ENCODE measurements around the gene PSMD7.

Gene PSMD7

GRCh38 chr16:74280448-74280847 lies 16.2 kb upstream of the PSMD7 start:
- ATAC-seq (no peak), DNase-seq (no peak)
- Mint-ChIP-seq H3K4me3 (no peak overlapping the region), H3K27me3 (peaks cover 2% of the 10 kb centered on the region), H3K27ac (no peak overlapping the region), H3K4me1 (no peaks in the 10 kb centered on the region), H3K36me3 (ENCODE audit: low read depth) (peaks cover 6% of the 10 kb centered on the region), H3K9me3 (peaks cover 6% of the 10 kb centered on the region)

GRCh38 chr16:74281300-74281699 lies 15.3 kb upstream of the PSMD7 start:
- ATAC-seq (no peak), DNase-seq (no peak)
- Mint-ChIP-seq H3K27me3 (peaks cover 2% of the 10 kb centered on the region), H3K9me3 (peaks cover 6% of the 10 kb centered on the region), H3K27ac (no peak overlapping the region), H3K4me3 (no peak overlapping the region), H3K4me1 (no peaks in the 10 kb centered on the region), H3K36me3 (ENCODE audit: low read depth) (peaks cover 6% of the 10 kb centered on the region)

GRCh38 chr16:74283716-74284115 lies 12.9 kb upstream of the PSMD7 start:
- Mint-ChIP-seq H3K27ac (no peak overlapping the region), H3K27me3 (no peaks in the 10 kb centered on the region), H3K9me3 (peaks cover 6% of the 10 kb centered on the region), H3K4me3 (no peak overlapping the region), H3K36me3 (ENCODE audit: low read depth) (peaks cover 6% of the 10 kb centered on the region), H3K4me1 (no peaks in the 10 kb centered on the region)
- DNase-seq, result no peak
- ATAC-seq, result no peak

DNA sequence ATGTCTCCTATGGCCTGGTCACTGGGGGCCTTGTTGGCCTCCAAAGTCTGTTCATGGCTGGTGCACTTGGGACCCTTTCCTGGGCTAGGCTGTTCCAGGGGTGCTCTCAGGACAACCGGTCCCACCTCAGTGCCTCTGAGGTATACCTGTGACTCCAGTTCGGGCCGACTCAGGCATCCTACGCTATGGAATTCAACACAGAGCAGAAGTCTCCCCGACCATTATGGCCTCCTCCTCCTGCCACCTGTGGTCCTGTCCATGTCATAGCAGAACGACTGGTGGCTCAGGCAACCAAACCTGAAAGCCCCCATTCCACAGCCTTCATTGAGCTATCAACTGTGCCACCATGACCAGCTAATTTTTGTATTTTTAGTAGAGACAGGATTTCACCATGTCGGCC lies 8.5 kb upstream of the PSMD7 start:
- ATAC-seq (no peak), DNase-seq (no peak)
- Mint-ChIP-seq H3K9me3 (peaks cover 11% of the 10 kb centered on the region), H3K36me3 (ENCODE audit: low read depth) (peaks cover 10% of the 10 kb centered on the region), H3K4me3 (no peak overlapping the region), H3K4me1 (no peaks in the 10 kb centered on the region), H3K27ac (no peak overlapping the region), H3K27me3 (no peaks in the 10 kb centered on the region)

GRCh38 chr16:74290356-74290755 lies 6.3 kb upstream of the PSMD7 start:
- ATAC-seq (no peak), DNase-seq (no peak)
- Mint-ChIP-seq H3K36me3 (ENCODE audit: low read depth) (peaks cover 12% of the 10 kb centered on the region), H3K27me3 (no peaks in the 10 kb centered on the region), H3K4me1 (peaks cover 5% of the 10 kb centered on the region), H3K27ac (no peak overlapping the region), H3K9me3 (peaks cover 11% of the 10 kb centered on the region), H3K4me3 (no peak overlapping the region)

DNA sequence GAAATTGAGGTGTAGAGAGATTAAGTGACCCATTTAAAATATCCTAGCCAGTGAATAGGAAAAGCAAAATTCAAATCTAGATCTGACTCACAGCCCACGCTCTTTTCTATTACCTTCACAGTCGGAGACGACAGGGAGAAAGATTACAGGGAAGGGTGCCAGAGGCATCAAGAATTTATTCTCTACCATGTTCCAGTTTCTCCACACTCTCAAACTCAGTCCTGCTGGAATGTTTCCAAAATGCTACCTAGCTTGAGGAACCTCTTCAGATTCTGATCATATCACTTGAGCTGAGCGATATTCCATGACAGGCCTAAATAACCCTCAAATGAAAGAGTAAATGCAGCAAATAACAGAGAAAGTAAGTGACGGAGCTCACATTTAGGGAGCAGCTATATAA lies 5.4 kb upstream of the PSMD7 start:
- Mint-ChIP-seq H3K9me3 (peaks cover 11% of the 10 kb centered on the region), H3K4me1 (peaks cover 12% of the 10 kb centered on the region), H3K27me3 (no peaks in the 10 kb centered on the region), H3K4me3 (no peak overlapping the region), H3K36me3 (ENCODE audit: low read depth) (peaks cover 12% of the 10 kb centered on the region), H3K27ac (no peak overlapping the region)
- ATAC-seq (no peak), DNase-seq (no peak)

DNA sequence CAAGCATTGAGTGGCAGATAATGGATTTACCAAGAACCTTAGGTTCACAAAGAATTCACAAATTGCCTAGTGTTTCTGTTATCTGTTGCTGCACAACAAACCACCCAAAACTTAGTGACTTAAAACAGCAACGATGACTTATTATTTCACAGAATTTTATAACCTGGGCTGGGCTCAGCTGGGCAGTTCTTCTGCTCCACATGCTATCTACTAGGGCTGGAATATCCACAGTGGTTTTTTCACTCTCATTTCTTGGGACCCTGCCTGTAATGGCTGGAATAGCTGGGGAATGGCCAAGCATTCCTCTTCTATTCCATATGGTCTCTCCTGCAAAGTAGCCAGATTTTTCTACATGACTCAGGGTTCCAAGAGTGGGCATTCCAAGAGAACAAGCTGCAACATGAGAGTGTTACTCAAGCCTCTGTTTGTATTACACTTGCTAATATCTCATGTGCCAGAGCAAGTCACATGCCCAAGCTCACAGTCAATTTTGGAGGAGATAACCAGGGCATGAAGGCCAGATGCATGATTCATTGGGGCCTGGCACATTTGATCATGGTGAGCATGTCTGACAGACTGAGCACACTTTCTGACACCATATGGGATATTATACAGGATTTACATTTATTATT lies 4.9 kb upstream of the PSMD7 start:
- Mint-ChIP-seq H3K9me3 (peaks cover 11% of the 10 kb centered on the region), H3K27me3 (no peaks in the 10 kb centered on the region), H3K4me1 (peaks cover 14% of the 10 kb centered on the region), H3K27ac (no peak overlapping the region), H3K4me3 (no peak overlapping the region), H3K36me3 (ENCODE audit: low read depth) (peaks cover 13% of the 10 kb centered on the region)
- ATAC-seq (no peak), DNase-seq (no peak)

DNA sequence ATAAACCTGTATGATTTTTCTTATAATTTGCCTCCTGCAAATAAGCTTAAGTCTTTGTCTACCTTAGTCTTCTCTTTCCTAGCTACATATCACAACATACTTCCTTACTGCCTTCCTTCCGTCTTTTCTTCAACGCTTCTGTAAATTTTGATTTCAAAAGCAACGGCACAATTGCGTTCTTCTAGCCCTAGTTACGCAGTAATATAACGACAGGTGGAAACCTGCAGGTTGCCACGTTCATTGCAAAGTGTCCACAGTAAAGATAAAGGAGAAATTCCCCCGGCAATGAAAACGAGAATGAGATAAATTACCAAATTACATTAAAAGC lies 546 bp upstream of the PSMD7 start:
- Mint-ChIP-seq H3K4me1 (peaks cover 40% of the 10 kb centered on the region), H3K27me3 (no peaks in the 10 kb centered on the region)

DNA sequence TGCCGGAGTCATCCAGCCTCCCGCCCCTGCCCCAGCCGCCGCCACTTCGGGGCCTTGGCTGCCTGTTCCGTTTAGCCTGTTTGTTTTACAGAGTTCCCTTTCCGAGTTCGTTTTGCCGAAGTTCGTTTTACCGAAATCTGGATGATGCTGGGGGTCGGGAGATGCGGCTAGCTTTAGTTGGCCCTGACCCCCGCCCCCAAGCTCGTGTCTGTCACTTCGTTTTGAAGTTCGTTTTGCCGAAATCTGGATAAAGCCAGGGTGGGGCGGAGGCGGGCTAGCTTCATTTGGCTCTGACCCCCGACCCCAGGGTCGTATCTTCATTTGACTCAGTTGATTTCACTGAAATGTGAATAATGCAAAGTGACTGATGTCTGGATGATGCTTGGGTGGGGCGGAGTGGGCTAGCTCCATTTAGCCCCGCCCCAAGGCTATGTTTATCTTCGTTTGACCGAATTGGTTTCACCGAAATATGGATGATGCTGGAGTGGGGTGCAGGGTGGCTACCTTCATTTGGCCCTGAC lies 591 bp downstream of the PSMD7 start:
- Mint-ChIP-seq H3K36me3 (ENCODE audit: low read depth) (peaks cover 49% of the 10 kb centered on the region), H3K4me3 (peak overlapping the region; percentile 94), H3K27me3 (no peaks in the 10 kb centered on the region), H3K27ac (peak overlapping the region; percentile 98), H3K9me3 (no peaks in the 10 kb centered on the region), H3K4me1 (peaks cover 40% of the 10 kb centered on the region)
- DNase-seq (peak; percentile 54), ATAC-seq (peak; percentile 34)

More for the DNA sequence above, 546 bp upstream of the PSMD7 start:
- Mint-ChIP-seq H3K9me3 (peaks cover 9% of the 10 kb centered on the region), H3K4me3 (peak overlapping the region; percentile 94), H3K27ac (peak overlapping the region; percentile 98), H3K36me3 (ENCODE audit: low read depth) (peaks cover 46% of the 10 kb centered on the region)
- no peak for DNase-seq
- peak; percentile 1 for ATAC-seq

- Mint-ChIP-seq H3K36me3 (ENCODE audit: low read depth) (peaks cover 56% of the 10 kb centered on the region), H3K4me1 (peaks cover 40% of the 10 kb centered on the region), H3K27me3 (no peaks in the 10 kb centered on the region), H3K9me3 (no peaks in the 10 kb centered on the region), H3K4me3 (peak overlapping the region; percentile 94), H3K27ac (peak overlapping the region; percentile 98)
- DNase-seq (no peak), ATAC-seq (no peak)
Measured at GRCh38 chr16:74298104-74298503, 1.5 kb downstream of the PSMD7 start.

DNA sequence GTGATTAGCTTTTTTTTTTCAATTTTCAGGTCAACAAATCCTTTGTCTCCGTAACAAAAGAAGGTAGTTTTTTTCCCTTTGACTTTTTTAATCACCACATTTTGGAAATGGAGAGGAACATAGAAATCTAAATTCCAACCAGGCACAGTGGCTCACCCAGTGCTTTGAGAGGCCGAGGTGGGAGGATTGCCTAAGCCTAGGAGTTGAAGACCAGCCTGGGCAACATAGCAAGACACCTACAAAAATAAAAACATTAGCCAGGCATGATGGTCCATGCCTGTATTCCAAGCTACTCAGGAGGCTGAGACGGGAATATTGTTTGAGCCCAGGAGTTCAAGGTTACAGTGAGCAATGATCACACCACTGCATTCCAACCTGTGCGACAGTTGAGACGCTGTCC lies 5.7 kb downstream of the PSMD7 start:
- Mint-ChIP-seq H3K4me1 (peaks cover 29% of the 10 kb centered on the region), H3K9me3 (no peaks in the 10 kb centered on the region), H3K27ac (no peak overlapping the region), H3K27me3 (no peaks in the 10 kb centered on the region), H3K36me3 (ENCODE audit: low read depth) (peaks cover 81% of the 10 kb centered on the region), H3K4me3 (no peak overlapping the region)
- no peak for ATAC-seq
- DNase-seq, result no peak

- peaks cover 12% of the 10 kb centered on the region for H3K4me1 Mint-ChIP-seq
- H3K27me3 Mint-ChIP-seq, result no peaks in the 10 kb centered on the region
- no peak overlapping the region for H3K4me3 Mint-ChIP-seq
- no peaks in the 10 kb centered on the region for H3K9me3 Mint-ChIP-seq
- H3K27ac Mint-ChIP-seq, result no peak overlapping the region
- no peak for ATAC-seq
- peaks cover 70% of the 10 kb centered on the region for H3K36me3 Mint-ChIP-seq (ENCODE audit: low read depth)
- DNase-seq, result no peak
Measured at GRCh38 chr16:74304164-74304834, 7.7 kb downstream of the PSMD7 start.

- H3K27me3 Mint-ChIP-seq, result no peaks in the 10 kb centered on the region
- no peak overlapping the region for H3K27ac Mint-ChIP-seq
- peaks cover 66% of the 10 kb centered on the region for H3K36me3 Mint-ChIP-seq (ENCODE audit: low read depth)
- no peak for DNase-seq
- H3K4me3 Mint-ChIP-seq, result no peak overlapping the region
- ATAC-seq, result no peak
- peaks cover 9% of the 10 kb centered on the region for H3K4me1 Mint-ChIP-seq
- H3K9me3 Mint-ChIP-seq, result no peaks in the 10 kb centered on the region
Measured at GRCh38 chr16:74304835-74305176, 8.2 kb downstream of the PSMD7 start.

- H3K36me3 Mint-ChIP-seq (ENCODE audit: low read depth), result peaks cover 63% of the 10 kb centered on the region
- H3K27ac Mint-ChIP-seq, result peak overlapping the region; percentile 3
Measured at GRCh38 chr16:74305281-74305680, 8.7 kb downstream of the PSMD7 start.

DNA sequence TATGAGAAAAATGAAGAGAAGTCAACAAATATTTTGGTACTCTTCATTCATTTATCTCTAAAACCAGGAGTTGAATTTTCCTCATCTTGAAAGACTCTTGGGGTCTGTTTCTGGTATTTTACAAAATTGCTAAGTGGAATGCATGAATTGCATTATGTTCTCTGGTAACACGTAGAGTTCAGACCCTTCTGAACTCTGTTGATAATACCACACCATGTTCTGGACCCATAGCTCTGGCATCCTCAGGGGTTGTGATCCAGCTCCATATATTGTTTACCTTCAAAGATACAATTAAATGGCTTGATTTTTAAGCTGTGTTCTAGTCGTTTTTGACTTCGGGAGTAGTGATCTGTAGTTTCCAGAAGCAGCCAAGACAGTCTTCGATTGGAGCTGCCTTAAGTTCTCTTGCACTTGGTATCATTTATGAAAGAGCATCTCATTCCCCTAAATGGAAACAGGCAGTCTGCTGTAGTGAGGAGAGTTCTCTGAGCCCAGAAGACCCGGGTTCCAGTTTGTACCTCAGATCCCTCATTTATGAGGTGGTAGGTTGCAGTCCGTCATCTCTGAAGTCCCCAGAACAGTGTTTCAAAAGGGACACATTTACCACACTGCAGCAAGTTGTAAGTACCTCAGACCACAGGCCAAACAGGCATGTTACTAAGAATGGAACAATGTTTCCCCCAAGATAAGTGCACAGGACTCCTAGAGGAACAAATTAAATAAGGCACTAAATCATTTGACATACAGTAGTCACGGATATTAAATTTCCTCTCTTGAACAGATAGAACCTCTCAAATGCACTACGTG lies 9.6 kb downstream of the PSMD7 start:
- DNase-seq, result no peak
- H3K36me3 Mint-ChIP-seq (ENCODE audit: low read depth), result peaks cover 58% of the 10 kb centered on the region
- H3K4me1 Mint-ChIP-seq, result peaks cover 5% of the 10 kb centered on the region
- H3K4me3 Mint-ChIP-seq, result no peak overlapping the region
- no peaks in the 10 kb centered on the region for H3K27me3 Mint-ChIP-seq
- H3K27ac Mint-ChIP-seq, result peak overlapping the region; percentile 3
- ATAC-seq, result no peak
- H3K9me3 Mint-ChIP-seq, result no peaks in the 10 kb centered on the region

More at GRCh38 chr16:74305281-74305680, 8.7 kb downstream of the PSMD7 start:
- ATAC-seq (no peak), DNase-seq (no peak)
- H3K4me3 Mint-ChIP-seq, result no peak overlapping the region
- H3K9me3 Mint-ChIP-seq, result no peaks in the 10 kb centered on the region
- H3K4me1 Mint-ChIP-seq, result peaks cover 5% of the 10 kb centered on the region
- no peaks in the 10 kb centered on the region for H3K27me3 Mint-ChIP-seq

All from activated naive CD8-positive, alpha-beta T cell treated with anti-CD3 and anti-CD28 coated beads, Interleukin-2, amount 50 U/mL, for 24 hours (primary cell).